MM.1S (cell line): Measurements from ENCODE around the gene ATP10B.

ENCODE experiments used
- DNase-seq: peaks from one replicate; pipeline ENCODE4 v3.0.0-alpha.2; 2015
- H2AFZ ChIP-seq: fragments of 300-600 bp; sonication (generic); 2 replicates; pipeline ENCODE4 v1.6.0; 2016; ENCODE audit warnings: antibody characterized with exemption, low read length
- H3F3A ChIP-seq: fragments of 300-600 bp; sonication (generic); 2 replicates; pipeline ENCODE4 v1.6.1; 2016; ENCODE audit warnings: mild to moderate bottlenecking, antibody characterized with exemption, low read length, moderate library complexity, mixed read lengths; ENCODE audit not compliant: insufficient read depth
- H3K27ac ChIP-seq: fragments of 300-600 bp; sonication (generic); 2 replicates; pipeline ENCODE4 v1.5.1; 2016; ENCODE audit warnings: mild to moderate bottlenecking, low read length
- H3K27me3 ChIP-seq: fragments of 300-600 bp; sonication (generic); replicated peaks from 2 replicates; pipeline ENCODE4 v1.6.0; 2016; ENCODE audit warnings: low read length; ENCODE audit not compliant: insufficient read depth
- H3K36me3 ChIP-seq: fragments of 300-600 bp; sonication (generic); replicated peaks from 2 replicates; pipeline ENCODE4 v1.6.1; 2016; ENCODE audit warnings: mild to moderate bottlenecking, low read length, mixed read lengths; ENCODE audit not compliant: insufficient read depth
- H3K4me1 ChIP-seq: fragments of 300-600 bp; sonication (generic); 2 replicates; pipeline ENCODE4 v1.6.1; 2016; ENCODE audit warnings: low read length, mixed read lengths
- H3K4me2 ChIP-seq: fragments of 300-600 bp; sonication (generic); 2 replicates; pipeline ENCODE4 v1.6.0; 2016; ENCODE audit warnings: low read depth, low read length
- H3K4me3 ChIP-seq: fragments of 300-600 bp; sonication (generic); 2 replicates; pipeline ENCODE4 v1.5.1; 2016; ENCODE audit warnings: low read length, mixed read lengths
- H3K79me2 ChIP-seq: fragments of 300-600 bp; sonication (generic); 2 replicates; pipeline ENCODE4 v1.6.1; 2016; ENCODE audit warnings: mixed run types, low read length, mixed read lengths
- H3K9ac ChIP-seq: fragments of 300-600 bp; sonication (generic); 2 replicates; pipeline ENCODE4 v1.6.1; 2016; ENCODE audit warnings: low read length, mixed read lengths
- H3K9me2 ChIP-seq: fragments of 300-600 bp; sonication (generic); replicated peaks from 2 replicates; pipeline ENCODE4 v1.6.1; 2016; ENCODE audit warnings: mild to moderate bottlenecking, low read length, mixed read lengths; ENCODE audit not compliant: insufficient read depth
- H3K9me3 ChIP-seq: fragments of 300-600 bp; sonication (generic); replicated peaks from 2 replicates; pipeline ENCODE4 v1.6.1; 2016; ENCODE audit warnings: mild to moderate bottlenecking, low read length, mixed read lengths; ENCODE audit not compliant: insufficient read depth
- H4K20me1 ChIP-seq: fragments of 300-600 bp; sonication (generic); 2 replicates; pipeline ENCODE4 v1.6.1; 2016; ENCODE audit warnings: mild to moderate bottlenecking, low read length, moderate library complexity, mixed read lengths; ENCODE audit not compliant: insufficient read depth
- EZH2 ChIP-seq: fragments of 300-600 bp; sonication (generic); optimal IDR thresholded peaks from 2 replicates; pipeline ENCODE3; 2017; ENCODE audit warnings: low read depth, mild to moderate bottlenecking, antibody characterized with exemption, low read length, mixed read lengths
- EZH2phosphoT487 ChIP-seq: fragments of 300-600 bp; sonication (generic); IDR thresholded peaks from 2 replicates; pipeline ENCODE4 v1.6.1; 2018; ENCODE audit warnings: antibody characterized with exemption, low read length
- TF ChIP-seq, protein P1 (sequence below): fragments of 300-600 bp; sonication (generic); IDR thresholded peaks from 2 replicates; pipeline ENCODE4 v1.5.1; 2016; ENCODE audit warnings: antibody characterized with exemption, low read length, mixed read lengths

ATP10B gene

DNA sequence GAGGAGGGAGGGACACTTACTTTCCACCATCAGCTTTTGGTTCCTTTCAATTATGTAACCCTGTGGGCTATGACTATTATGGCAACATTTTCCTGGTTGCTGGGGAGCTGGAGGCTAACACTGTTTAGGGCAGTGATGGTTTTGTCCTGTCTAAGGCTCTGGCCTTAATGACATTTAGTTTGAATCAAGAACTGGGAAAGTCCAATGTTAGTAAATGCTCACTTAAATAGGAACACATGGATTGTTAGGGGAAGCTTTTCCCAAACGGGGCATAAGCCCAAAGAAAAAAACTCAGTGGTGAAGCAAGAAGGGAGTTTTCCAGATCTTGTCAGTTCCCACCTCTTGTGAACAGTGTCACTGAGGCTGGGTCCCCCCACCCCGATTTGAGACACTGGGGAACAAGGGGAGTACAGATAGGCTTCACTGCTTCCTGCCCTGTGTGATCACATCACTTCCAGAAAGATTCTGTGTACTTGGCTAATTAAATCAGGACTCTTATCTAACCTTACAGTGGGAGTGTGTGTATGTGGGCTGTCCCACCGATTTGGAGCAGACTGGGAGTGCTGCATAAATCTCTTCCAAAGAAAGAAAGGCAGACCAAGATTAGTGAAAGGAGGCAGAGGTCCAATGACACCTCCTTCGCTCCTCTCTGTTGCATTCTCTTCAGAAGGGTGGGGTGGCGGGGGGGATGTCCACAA is 223.9 kb downstream of the ATP10B start:
- no peak overlapping the region for H3K4me2 ChIP-seq
- no peak overlapping the region for H3K27ac ChIP-seq
- H3K27me3 ChIP-seq: no peaks in the 10 kb centered on the region
- TF ChIP-seq EZH2 (no peak), EZH2phosphoT487 (no peak)
- TF ChIP-seq, protein P1, sequence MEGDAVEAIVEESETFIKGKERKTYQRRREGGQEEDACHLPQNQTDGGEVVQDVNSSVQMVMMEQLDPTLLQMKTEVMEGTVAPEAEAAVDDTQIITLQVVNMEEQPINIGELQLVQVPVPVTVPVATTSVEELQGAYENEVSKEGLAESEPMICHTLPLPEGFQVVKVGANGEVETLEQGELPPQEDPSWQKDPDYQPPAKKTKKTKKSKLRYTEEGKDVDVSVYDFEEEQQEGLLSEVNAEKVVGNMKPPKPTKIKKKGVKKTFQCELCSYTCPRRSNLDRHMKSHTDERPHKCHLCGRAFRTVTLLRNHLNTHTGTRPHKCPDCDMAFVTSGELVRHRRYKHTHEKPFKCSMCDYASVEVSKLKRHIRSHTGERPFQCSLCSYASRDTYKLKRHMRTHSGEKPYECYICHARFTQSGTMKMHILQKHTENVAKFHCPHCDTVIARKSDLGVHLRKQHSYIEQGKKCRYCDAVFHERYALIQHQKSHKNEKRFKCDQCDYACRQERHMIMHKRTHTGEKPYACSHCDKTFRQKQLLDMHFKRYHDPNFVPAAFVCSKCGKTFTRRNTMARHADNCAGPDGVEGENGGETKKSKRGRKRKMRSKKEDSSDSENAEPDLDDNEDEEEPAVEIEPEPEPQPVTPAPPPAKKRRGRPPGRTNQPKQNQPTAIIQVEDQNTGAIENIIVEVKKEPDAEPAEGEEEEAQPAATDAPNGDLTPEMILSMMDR: no peak
- DNase-seq: no peak
- no peaks in the 10 kb centered on the region for H3K9me2 ChIP-seq
- no peak overlapping the region for H3K4me3 ChIP-seq
- no peaks in the 10 kb centered on the region for H3K4me1 ChIP-seq
- no peak overlapping the region for H3K9ac ChIP-seq
- H4K20me1 ChIP-seq: no peaks in the 10 kb centered on the region
- H3F3A ChIP-seq: no peaks in the 10 kb centered on the region
- no peaks in the 10 kb centered on the region for H3K79me2 ChIP-seq
- H3K9me3 ChIP-seq: no peaks in the 10 kb centered on the region
- no peak overlapping the region for H2AFZ ChIP-seq
- no peaks in the 10 kb centered on the region for H3K36me3 ChIP-seq

DNA sequence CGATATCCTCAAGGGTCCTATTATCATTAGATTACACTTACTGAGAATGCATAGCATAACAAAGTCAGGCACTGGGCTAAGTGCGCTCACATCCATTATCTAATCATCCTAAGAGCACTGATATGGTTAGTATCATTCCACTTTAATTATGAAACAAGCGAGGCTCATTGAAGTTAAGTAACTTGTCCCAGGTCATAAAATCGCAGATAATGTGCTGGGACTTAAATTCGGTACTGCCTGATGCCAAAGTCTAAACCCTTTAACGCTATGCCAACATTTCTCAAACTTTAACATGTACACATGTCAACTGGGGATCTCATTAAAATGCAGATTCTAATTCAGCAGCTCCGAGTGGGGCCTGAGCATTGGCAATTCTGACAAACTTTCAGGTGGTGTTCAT is 225.7 kb downstream of the ATP10B start:
- H2AFZ ChIP-seq: no peak overlapping the region
- peaks cover 5% of the 10 kb centered on the region; the same call in 1 of the 2 replicates for H3K4me1 ChIP-seq
- no peak overlapping the region for H3K27ac ChIP-seq
- H3K9ac ChIP-seq: no peak overlapping the region
- DNase-seq: no peak
- TF ChIP-seq EZH2phosphoT487: no peak
- TF ChIP-seq, protein P1: no peak
- no peak for TF ChIP-seq EZH2
- no peaks in the 10 kb centered on the region for H3K36me3 ChIP-seq
- no peaks in the 10 kb centered on the region for H3F3A ChIP-seq
- no peaks in the 10 kb centered on the region for H3K9me3 ChIP-seq
- H3K79me2 ChIP-seq: no peaks in the 10 kb centered on the region
- no peaks in the 10 kb centered on the region for H3K9me2 ChIP-seq
- no peaks in the 10 kb centered on the region for H4K20me1 ChIP-seq
- no peaks in the 10 kb centered on the region for H3K27me3 ChIP-seq
- H3K4me3 ChIP-seq: no peak overlapping the region
- no peak overlapping the region for H3K4me2 ChIP-seq

DNA sequence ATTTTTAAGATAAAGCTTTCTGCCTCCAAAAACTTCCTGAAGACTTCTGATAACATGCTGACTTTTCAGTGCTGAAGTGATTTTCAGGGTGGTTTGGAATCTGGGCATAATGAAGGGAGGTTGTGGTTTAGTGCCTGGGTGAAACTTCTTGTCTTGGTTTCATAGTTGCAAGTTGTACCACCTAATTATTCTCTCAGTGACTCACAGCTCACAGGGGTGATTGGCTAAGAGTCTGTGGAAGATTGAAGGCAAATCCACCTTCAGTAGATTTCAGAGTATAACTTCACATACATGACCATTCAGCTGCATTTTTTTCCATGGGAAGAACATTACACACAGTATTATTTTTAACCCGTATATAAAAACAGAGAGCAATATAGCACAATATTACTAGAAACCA is 230.5 kb downstream of the ATP10B start:
- DNase-seq: peak; percentile 10
- no peak for TF ChIP-seq EZH2phosphoT487
- TF ChIP-seq, protein P1: no peak
- TF ChIP-seq EZH2: no peak
- Histone ChIP-seq H4K20me1 (no peaks in the 10 kb centered on the region), H2AFZ (no peak overlapping the region), H3K27ac (no peak overlapping the region), H3F3A (no peaks in the 10 kb centered on the region), H3K27me3 (no peaks in the 10 kb centered on the region), H3K79me2 (no peaks in the 10 kb centered on the region), H3K9me2 (no peaks in the 10 kb centered on the region), H3K9me3 (no peaks in the 10 kb centered on the region), H3K36me3 (no peaks in the 10 kb centered on the region), H3K4me1 (peaks cover 10% of the 10 kb centered on the region; the same call in 1 of the 2 replicates), H3K9ac (no peak overlapping the region), H3K4me2 (no peak overlapping the region), H3K4me3 (no peak overlapping the region)
